CD8-positive, alpha-beta memory T cell (primary cell): Measurements from ENCODE around the gene LCN2. TPM values are rescaled to one million over a fixed set of nuclear protein-coding genes. Genes with fewer than 3 reads are reported as not detected.
A peak's percentile ranks its signal among the peaks of the same experiment; 100 is the strongest.

ENCODE experiments used
- CTCF ChIA-PET: fragments of 350-600 bp; sonication (Branson Sonifier 250); formaldehyde crosslinking; loops from one replicate; lab custom pipeline; 2021; ENCODE audit warnings: antibody characterized with exemption; lab: Charles Lee
- POLR2A ChIA-PET: fragments of 350-600 bp; sonication (Branson Sonifier 250); formaldehyde crosslinking; loops from one replicate; lab custom pipeline; 2021; ENCODE audit warnings: antibody characterized with exemption; lab: Charles Lee
- DNase-seq, 5 donors: peaks; one replicate each; pipeline versions ENCODE4 v3.0.0 to v3.0.0-alpha.2; 2020 to 2022; ENCODE audit warnings: mixed read lengths in 1 of 5
- H3K27ac ChIP-seq: one replicate; pipeline ENCODE4 v1.7.0; 2013; ENCODE audit warnings: low read depth, mild to moderate bottlenecking, low read length, moderate library complexity
- H3K27me3 ChIP-seq: 2 replicates; pipeline ENCODE4 v1.7.0; 2013; ENCODE audit warnings: low read length, mild to moderate bottlenecking; ENCODE audit not compliant: insufficient read depth, poor library complexity, severe bottlenecking
- H3K36me3 ChIP-seq: 2 replicates; pipeline ENCODE4 v1.7.0; 2013; ENCODE audit warnings: mild to moderate bottlenecking, low read length, moderate library complexity; ENCODE audit not compliant: insufficient read depth
- H3K4me1 ChIP-seq: 2 replicates; pipeline ENCODE4 v1.7.0; 2013; ENCODE audit warnings: mild to moderate bottlenecking, low read length, moderate library complexity; ENCODE audit not compliant: insufficient read depth
- H3K4me3 ChIP-seq: 2 replicates; pipeline ENCODE4 v1.7.0; 2013; ENCODE audit warnings: mild to moderate bottlenecking, low read length
- H3K9me3 ChIP-seq: 2 replicates; pipeline ENCODE4 v1.7.0; 2013; ENCODE audit warnings: mild to moderate bottlenecking, low read length
- H3K27ac Mint-ChIP-seq, 8 donors: one replicate each; pipeline ENCODE4 v1.8.0; 2020 to 2021; ENCODE audit warnings: mixed read lengths in 8 of 8, mild to moderate bottlenecking in 6 of 8, inconsistent platforms in 3 of 8, moderate library complexity in 3 of 8
- H3K27me3 Mint-ChIP-seq, 2 donors: one replicate each; pipeline ENCODE4 v1.8.0; 2020 to 2021; ENCODE audit warnings: mixed read lengths in 2 of 2, mild to moderate bottlenecking in 1 of 2, moderate library complexity in 1 of 2
- H3K36me3 Mint-ChIP-seq, 3 donors: one replicate each; pipeline ENCODE4 v1.8.0; 2020 to 2021; ENCODE audit warnings: mixed read lengths in 3 of 3, inconsistent platforms in 1 of 3, mild to moderate bottlenecking in 1 of 3
- H3K4me1 Mint-ChIP-seq, 3 donors: one replicate each; pipeline ENCODE4 v1.8.0; 2020 to 2021; ENCODE audit warnings: mixed read lengths in 3 of 3, inconsistent platforms in 1 of 3, mild to moderate bottlenecking in 1 of 3
- H3K4me3 Mint-ChIP-seq, 7 donors: one replicate each; pipeline ENCODE4 v1.8.0; 2020 to 2021; ENCODE audit warnings: mixed read lengths in 7 of 7, mild to moderate bottlenecking in 6 of 7, moderate library complexity in 4 of 7, inconsistent platforms in 2 of 7
- H3K9me3 Mint-ChIP-seq, 5 donors: one replicate each; pipeline ENCODE4 v1.8.0; 2020 to 2022; ENCODE audit warnings: mixed read lengths in 5 of 5, mild to moderate bottlenecking in 3 of 5, moderate library complexity in 2 of 5, inconsistent platforms in 1 of 5
- polyA plus RNA-seq: library from polyadenylated mRNA; unstranded; fragments of 300-500 nt; fragmentation: Illumina TruSeq; gene quantifications from one replicate; pipeline ENCODE4 v1.2.3, GENCODE V29; 2021
- total RNA-seq, 2 experiments: library from RNA; stranded (reverse); gene quantifications; one replicate each; pipeline ENCODE4 v1.2.3, GENCODE V29; 2021

LCN2 gene
- total and polyA plus RNA-seq, 3 experiments from 2014 or later = not detected

DNA sequence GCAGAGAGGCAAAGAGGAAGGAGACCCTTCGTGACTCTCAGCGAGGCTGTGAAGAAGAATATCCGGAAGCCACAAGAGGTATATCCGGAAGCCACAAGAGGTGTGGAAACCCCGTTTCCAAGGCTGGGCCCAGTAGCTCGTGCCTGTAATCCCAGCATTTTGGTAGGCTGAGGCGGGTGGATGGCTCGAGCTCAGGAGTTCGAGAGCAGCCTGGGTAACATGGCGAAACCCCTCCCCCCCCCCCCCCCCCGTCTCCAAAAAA lies 10.2 kb downstream of the LCN2 start:
- Histone ChIP-seq H3K4me1 (peaks cover 21% of the 10 kb centered on the region), H3K27me3 (no peaks in the 10 kb centered on the region), H3K9me3 (no peaks in the 10 kb centered on the region), H3K36me3 (no peaks in the 10 kb centered on the region), H3K27ac (peak overlapping the region; percentile 84), H3K4me3 (peak overlapping the region; percentile 76)
- Mint-ChIP-seq H3K36me3 (peaks cover 0 to 23% (median 4%) of the 10 kb centered on the region in 3 donors), H3K4me3 (peak overlapping the region; percentile 78 to 93 (median 85)), H3K27ac (peak overlapping the region; percentile 81 to 98 (median 95)), H3K27me3 (peaks cover 0 to 3% of the 10 kb centered on the region in 2 donors), H3K9me3 (no peaks in the 10 kb centered on the region), H3K4me1 (peaks cover 15 to 28% (median 24%) of the 10 kb centered on the region in 3 donors)
- peak; percentile 24 to 73 (median 63) for DNase-seq
- POLR2A ChIA-PET = interaction anchor here (1.2 to 3.4 kb wide), 3 partner anchors 31 to 92 kb away, joined by 3 to 13 read pairs (median 9); partner anchors contain the start of genes CIZ1 and NAIF1
- CTCF ChIA-PET = interaction anchor here (1.3 to 1.6 kb wide), 4 partner anchors 9 to 31 kb away, joined by 3 to 4 read pairs (median 4); no protein-coding TSS in a partner anchor

DNA sequence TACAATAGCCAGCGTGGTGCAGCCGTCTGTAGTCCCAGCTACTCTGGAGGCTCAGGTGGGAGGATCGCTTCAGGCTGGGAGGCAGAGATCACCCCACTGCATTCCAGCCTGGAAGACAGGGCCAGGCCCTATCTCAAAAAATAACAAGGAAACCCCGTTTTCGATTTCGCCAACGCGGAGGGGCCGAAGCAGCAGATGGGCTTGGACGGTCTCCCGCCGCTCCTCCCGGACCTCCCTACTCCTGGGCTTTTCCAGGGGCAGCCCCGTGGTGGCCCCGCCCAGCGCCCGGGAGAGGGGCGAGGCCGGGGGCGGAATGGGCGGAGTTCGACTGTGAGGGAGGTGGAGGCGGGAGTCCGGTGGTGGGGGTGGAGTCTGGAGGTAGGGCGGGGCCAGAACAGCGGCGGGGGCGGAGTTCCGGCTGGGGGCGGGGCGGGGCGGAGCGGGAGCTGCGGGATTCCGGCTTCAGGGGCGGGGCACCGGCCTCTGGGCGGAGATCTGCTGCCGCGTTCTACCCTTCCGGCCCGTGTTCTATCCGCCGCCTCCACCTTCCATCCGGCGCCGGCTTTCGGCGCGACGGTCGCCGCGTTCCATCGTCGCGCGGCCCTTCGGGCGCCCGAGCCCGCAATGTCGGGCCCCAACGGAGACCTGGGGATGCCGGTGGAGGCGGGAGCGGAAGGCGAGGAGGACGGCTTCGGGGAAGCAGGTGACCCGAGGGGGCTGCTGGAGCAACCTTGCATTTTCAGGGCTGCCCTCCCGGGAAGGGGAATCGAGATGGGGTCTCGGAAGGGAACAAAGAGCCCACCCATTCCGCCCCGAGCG lies 10.7 kb downstream of the LCN2 start, which contains the start of gene BBLN:
BBLN (plus strand) TSS at position 482 of the 819 bp plus-strand sequence; CDS start at position 625, 143 bp downstream.
- peak; percentile 86 to 94 (median 89) for DNase-seq

DNA sequence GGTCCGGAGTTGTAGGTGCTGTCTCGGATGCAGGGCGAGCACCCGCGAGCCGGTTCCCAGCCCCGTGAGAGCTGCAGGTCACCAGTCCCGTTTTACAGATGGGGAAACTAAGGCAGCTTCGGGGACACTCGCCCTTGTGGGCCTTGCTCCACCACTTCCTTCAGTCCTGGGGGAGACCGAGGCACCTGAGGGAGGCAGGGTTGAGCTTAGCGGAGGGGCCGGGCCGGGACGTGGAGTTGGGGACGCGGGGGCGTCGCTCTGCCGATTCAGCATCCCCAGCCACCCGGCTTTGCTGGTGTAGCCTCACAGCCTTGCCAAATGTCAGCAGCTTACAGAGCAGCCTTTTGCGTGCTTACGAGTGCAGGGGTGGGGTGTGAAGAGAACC lies 11.3 kb downstream of the LCN2 start:
- peak overlapping the region; percentile 78 to 93 (median 85) for H3K4me3 Mint-ChIP-seq
- no peaks in the 10 kb centered on the region for H3K27me3 ChIP-seq
- H3K27ac ChIP-seq = peak overlapping the region; percentile 91
- no peaks in the 10 kb centered on the region for H3K9me3 Mint-ChIP-seq
- H3K4me1 ChIP-seq = peaks cover 21% of the 10 kb centered on the region
- peak in 3 of 5 donors; percentile 5 to 23 (median 19) for DNase-seq
- no peaks in the 10 kb centered on the region for H3K9me3 ChIP-seq
- peaks cover 0 to 27% (median 4%) of the 10 kb centered on the region in 3 donors for H3K36me3 Mint-ChIP-seq
- POLR2A ChIA-PET = interaction anchor here (2.1 to 3.4 kb wide), 2 partner anchors 30 to 32 kb away, joined by 9 to 13 read pairs; partner anchors contain the start of gene CIZ1
- H3K27me3 Mint-ChIP-seq = peaks cover 0 to 3% of the 10 kb centered on the region in 2 donors
- H3K4me1 Mint-ChIP-seq = peaks cover 15 to 28% (median 24%) of the 10 kb centered on the region in 3 donors
- H3K27ac Mint-ChIP-seq = peak overlapping the region in 7 of 8 donors; percentile 28 to 98 (median 72)
- no peaks in the 10 kb centered on the region for H3K36me3 ChIP-seq
- CTCF ChIA-PET = interaction anchor here (1.5 to 1.8 kb wide), 2 partner anchors 30 to 32 kb away, joined by 3 to 6 read pairs; no protein-coding TSS in a partner anchor
- H3K4me3 ChIP-seq = peak overlapping the region; percentile 98

More for the DNA sequence above, 10.7 kb downstream of the LCN2 start, which contains the start of gene BBLN:
- H3K4me1 Mint-ChIP-seq = peaks cover 15 to 28% (median 24%) of the 10 kb centered on the region in 3 donors
- peak within 1 kb of the TSS; percentile 81 to 98 (median 95) for H3K27ac Mint-ChIP-seq
- H3K27me3 Mint-ChIP-seq = peaks cover 0 to 3% of the 10 kb centered on the region in 2 donors
- no peaks in the 10 kb centered on the region for H3K9me3 ChIP-seq
- peak within 1 kb of the TSS; percentile 98 for H3K4me3 ChIP-seq
- H3K4me3 Mint-ChIP-seq = peak within 1 kb of the TSS; percentile 78 to 93 (median 85)
- H3K4me1 ChIP-seq = peaks cover 21% of the 10 kb centered on the region
- H3K9me3 Mint-ChIP-seq = no peaks in the 10 kb centered on the region
- peaks cover 0 to 27% (median 4%) of the 10 kb centered on the region in 3 donors for H3K36me3 Mint-ChIP-seq
- POLR2A ChIA-PET = interaction anchor here (1.2 to 3.4 kb wide), 3 partner anchors 31 to 93 kb away, joined by 3 to 13 read pairs (median 9); partner anchors contain the start of genes CIZ1 and NAIF1
- peak within 1 kb of the TSS; percentile 91 for H3K27ac ChIP-seq
- no peaks in the 10 kb centered on the region for H3K36me3 ChIP-seq
- H3K27me3 ChIP-seq = no peaks in the 10 kb centered on the region
- CTCF ChIA-PET = interaction anchor here (1.3 to 1.6 kb wide), 4 partner anchors 9 to 31 kb away, joined by 3 to 4 read pairs (median 4); no protein-coding TSS in a partner anchor

DNA sequence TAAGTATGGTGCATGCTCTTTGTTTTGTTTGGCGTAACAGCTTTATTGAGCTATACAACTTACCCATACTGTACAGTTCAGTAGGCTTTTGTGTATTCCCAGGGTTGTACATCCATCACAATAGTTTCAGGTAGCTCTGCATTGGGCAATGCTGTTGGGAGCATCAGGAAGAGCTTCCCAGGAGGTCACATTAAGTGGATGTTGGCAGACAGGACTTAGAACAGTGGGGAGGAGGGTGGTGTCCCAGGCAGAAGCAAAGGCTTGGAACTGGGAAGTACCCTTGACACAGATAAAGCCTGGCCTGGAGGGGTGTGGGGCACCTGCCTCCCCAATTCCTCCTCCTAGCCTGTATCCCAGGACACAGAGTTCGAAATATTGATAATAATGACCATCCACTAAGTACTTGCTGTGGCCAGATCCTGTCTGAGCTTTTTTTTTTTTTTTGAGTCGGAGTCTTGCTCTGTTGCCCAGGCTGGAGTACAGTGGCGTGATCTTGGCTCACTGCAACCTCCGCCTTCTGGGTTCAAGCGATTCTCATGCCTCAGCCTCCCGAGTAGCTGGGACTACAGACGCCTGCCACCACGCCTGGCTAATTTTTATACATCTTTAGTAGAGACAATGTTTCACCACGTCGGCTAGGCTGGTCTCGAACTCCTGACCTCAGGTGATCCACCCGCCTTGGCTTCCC lies 12.1 kb downstream of the LCN2 start:
- H3K27me3 ChIP-seq = no peaks in the 10 kb centered on the region
- H3K36me3 ChIP-seq = no peaks in the 10 kb centered on the region
- H3K9me3 Mint-ChIP-seq = no peaks in the 10 kb centered on the region
- no peaks in the 10 kb centered on the region for H3K9me3 ChIP-seq
- ChIA-PET CTCF (interaction anchor here (1.0 to 1.8 kb wide), 2 partner anchors 33 to 43 kb away, joined by 3 to 6 read pairs; no protein-coding TSS in a partner anchor), POLR2A (interaction anchor here (2.1 to 3.4 kb wide), 2 partner anchors 29 to 33 kb away, joined by 9 to 13 read pairs; partner anchors contain the start of gene CIZ1)
- peak overlapping the region; percentile 78 to 93 (median 85) for H3K4me3 Mint-ChIP-seq
- H3K27ac Mint-ChIP-seq = peak overlapping the region in 6 of 8 donors; percentile 28 to 95 (median 74)
- H3K27me3 Mint-ChIP-seq = peaks cover 0 to 4% of the 10 kb centered on the region in 2 donors
- no peak overlapping the region for H3K27ac ChIP-seq
- no peak for DNase-seq
- H3K36me3 Mint-ChIP-seq = peaks cover 0 to 34% (median 6%) of the 10 kb centered on the region in 3 donors
- peaks cover 21% of the 10 kb centered on the region for H3K4me1 ChIP-seq
- peak overlapping the region; percentile 98 for H3K4me3 ChIP-seq
- H3K4me1 Mint-ChIP-seq = peaks cover 15 to 28% (median 24%) of the 10 kb centered on the region in 3 donors

DNA sequence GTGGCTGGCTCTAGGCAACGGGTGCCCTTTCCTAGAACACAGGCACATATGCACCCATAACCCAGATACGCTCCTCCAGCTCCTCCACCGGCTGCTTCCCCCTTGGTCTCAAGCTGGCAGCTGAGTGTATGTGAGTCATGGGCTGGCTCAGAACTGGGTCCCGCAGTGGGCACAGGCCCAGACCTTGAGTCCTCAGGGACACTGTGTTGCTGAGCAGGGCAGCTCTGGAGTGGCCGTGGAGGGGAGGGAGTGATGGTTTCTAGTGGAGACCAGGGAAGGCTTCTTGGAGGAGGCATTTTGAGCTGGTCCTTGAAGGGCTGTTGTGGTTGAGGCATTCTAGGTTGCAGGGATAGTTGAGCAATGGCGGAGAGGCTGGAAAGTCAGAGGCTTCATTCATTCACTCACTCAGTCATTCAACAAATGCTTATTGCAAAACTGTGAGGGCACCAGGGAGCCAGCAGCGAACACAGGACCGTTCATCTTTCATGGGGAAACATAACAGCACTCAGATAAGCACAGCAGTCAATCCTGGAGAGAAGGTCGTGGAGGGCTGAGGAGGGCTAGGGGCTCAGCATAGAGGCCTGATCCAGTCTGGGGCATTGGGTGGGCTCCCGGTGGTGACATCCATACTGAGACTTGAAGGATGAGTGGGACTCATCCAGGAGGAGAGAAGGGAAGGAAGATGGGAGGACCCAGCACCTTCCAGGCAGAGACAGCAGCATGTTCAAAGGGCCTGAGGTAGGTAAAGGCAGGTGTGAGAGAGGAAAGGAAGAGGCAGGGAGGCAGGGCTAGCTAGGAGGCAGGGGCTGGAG lies 13.2 kb downstream of the LCN2 start:
- Mint-ChIP-seq H3K4me3 (peak overlapping the region in 6 of 7 donors; percentile 48 to 87 (median 82)), H3K27me3 (peaks cover 0 to 4% of the 10 kb centered on the region in 2 donors), H3K27ac (peak overlapping the region in 6 of 8 donors; percentile 40 to 95 (median 70)), H3K4me1 (peaks cover 15 to 28% (median 24%) of the 10 kb centered on the region in 3 donors), H3K9me3 (no peaks in the 10 kb centered on the region), H3K36me3 (peaks cover 0 to 44% (median 6%) of the 10 kb centered on the region in 3 donors)
- H3K9me3 ChIP-seq = no peaks in the 10 kb centered on the region
- no peaks in the 10 kb centered on the region for H3K27me3 ChIP-seq
- no peak overlapping the region for H3K27ac ChIP-seq
- POLR2A ChIA-PET = no interaction called here
- CTCF ChIA-PET = interaction anchor here (1.8 kb wide), 1 partner anchor 34 kb away, joined by 6 read pairs; no protein-coding TSS in a partner anchor
- H3K4me3 ChIP-seq = no peak overlapping the region
- H3K4me1 ChIP-seq = peaks cover 21% of the 10 kb centered on the region
- H3K36me3 ChIP-seq = peaks cover 7% of the 10 kb centered on the region
- DNase-seq = no peak

DNA sequence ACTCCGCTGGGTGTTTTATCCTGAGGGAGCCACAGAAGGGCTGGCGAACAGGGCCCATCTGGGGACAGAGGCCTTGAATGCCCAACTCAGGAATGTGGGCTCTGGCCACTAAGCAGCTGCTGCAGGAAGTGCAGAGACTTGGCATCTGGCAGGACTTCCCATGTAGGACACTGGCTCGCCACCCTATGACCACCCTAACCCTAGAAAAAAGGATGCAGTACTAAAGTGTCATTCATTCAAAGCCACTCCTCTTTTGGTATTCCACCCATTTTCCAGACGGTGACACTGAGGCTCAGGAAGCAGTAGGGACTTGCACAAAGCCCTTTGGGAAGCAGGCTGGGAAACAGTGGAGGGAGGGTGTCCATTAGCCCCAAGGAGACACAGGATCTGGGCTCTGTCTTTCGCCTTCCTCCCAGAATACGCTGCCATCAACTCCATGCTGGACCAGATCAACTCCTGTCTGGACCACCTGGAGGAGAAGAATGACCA lies 13.8 kb downstream of the LCN2 start:
- Mint-ChIP-seq H3K4me1 (peaks cover 15 to 28% (median 24%) of the 10 kb centered on the region in 3 donors), H3K9me3 (no peaks in the 10 kb centered on the region), H3K27me3 (peaks cover 0 to 4% of the 10 kb centered on the region in 2 donors), H3K4me3 (peak overlapping the region in 1 of 7 donors; percentile 10), H3K36me3 (peaks cover 0 to 51% (median 6%) of the 10 kb centered on the region in 3 donors), H3K27ac (peak overlapping the region in 5 of 8 donors; percentile 4 to 76 (median 43))
- Histone ChIP-seq H3K4me3 (no peak overlapping the region), H3K27ac (no peak overlapping the region), H3K27me3 (no peaks in the 10 kb centered on the region), H3K36me3 (peaks cover 13% of the 10 kb centered on the region), H3K4me1 (peaks cover 21% of the 10 kb centered on the region), H3K9me3 (no peaks in the 10 kb centered on the region)
- CTCF ChIA-PET = no interaction called here
- POLR2A ChIA-PET = no interaction called here
- no peak for DNase-seq
